CD4-positive, alpha-beta T cell treated with Interferon gamma for 1 hour (primary cell): ENCODE data around the gene HSPA2.
"Not testable (repeated sequence)": the region's sequence is repeated elsewhere in the genome, so short reads cannot be mapped to it uniquely, and the experiment has no call there.

Source experiments
- DNase-seq: peaks from one replicate; pipeline ENCODE4 v3.0.0-alpha.2; 2020

Gene HSPA2

DNA sequence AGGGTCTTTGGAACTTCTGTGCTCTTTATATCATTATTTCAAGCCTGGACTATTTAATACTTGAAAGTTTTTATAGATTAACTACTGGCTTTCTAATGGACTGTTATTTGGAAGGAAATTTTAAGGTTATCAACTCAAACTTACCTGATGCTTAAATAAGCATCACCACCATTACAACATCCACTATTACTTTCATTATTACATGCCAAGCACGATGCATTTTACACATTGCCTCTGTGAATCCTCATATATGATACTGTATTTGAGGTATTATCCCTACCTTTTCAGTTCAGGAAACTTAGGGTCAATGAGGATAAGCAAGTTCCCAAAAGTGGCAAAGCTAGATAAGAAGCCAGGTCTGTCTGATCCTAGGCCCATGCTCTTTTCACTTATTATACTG is 23.6 kb upstream of the HSPA2 start:
- DNase-seq, result no peak

DNA sequence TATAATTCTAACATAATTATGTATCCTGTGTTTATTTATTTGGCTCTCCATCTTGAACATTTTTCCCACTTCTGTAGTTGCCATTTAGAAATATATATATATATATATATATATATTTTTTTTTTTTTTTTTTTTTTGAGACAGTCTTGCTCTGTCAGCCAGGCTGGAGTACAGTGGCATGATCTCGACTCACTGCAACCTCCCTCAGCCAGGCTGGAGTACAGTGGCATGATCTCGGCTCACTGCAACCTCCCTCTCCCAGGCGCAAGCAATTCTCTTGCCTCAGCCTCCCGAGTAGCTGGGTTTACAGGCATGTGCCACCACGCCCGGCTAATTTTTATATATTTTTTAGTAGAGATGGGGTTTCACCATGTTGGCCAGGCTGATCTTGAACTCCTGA is 22.9 kb upstream of the HSPA2 start:
- not testable (repeated sequence) for DNase-seq

DNA sequence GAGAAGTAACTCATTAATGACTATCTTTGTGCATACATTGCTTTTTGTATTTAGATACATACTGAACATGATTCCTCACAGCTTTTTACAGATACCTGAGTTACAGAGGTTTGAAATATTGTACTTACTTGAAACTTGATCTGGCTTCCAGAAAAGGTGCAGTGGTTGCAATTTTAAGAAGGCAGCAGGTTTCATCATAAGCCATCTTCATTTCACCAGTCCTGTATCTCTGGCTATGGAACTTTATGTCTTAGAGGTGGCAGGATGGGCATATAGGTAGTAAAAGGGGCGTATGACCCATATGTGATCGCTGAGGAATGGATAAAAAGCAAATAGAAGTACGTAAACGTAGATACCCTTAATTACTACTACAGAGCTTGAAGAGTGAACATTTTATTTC is 22.3 kb upstream of the HSPA2 start:
- no peak for DNase-seq

DNA sequence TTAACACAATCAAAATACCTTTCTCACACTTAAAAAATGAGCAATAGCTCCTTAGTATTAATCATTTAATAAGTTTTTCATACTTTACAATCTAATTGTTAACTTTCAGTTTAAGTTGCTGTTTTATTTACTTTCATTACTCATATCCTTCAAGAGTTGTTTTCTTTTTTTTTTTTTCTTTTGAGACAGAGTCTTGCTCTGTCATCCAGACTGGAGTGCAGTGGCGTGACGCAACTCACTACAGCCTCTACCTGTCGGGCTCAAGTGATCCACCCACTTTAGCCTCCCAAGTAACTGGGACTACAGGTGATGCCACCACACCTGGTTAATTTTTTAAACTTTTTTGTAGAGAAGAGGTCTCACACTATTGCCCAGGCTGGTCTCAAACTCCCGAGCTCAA is 19.8 kb upstream of the HSPA2 start:
- DNase-seq, result no peak

DNA sequence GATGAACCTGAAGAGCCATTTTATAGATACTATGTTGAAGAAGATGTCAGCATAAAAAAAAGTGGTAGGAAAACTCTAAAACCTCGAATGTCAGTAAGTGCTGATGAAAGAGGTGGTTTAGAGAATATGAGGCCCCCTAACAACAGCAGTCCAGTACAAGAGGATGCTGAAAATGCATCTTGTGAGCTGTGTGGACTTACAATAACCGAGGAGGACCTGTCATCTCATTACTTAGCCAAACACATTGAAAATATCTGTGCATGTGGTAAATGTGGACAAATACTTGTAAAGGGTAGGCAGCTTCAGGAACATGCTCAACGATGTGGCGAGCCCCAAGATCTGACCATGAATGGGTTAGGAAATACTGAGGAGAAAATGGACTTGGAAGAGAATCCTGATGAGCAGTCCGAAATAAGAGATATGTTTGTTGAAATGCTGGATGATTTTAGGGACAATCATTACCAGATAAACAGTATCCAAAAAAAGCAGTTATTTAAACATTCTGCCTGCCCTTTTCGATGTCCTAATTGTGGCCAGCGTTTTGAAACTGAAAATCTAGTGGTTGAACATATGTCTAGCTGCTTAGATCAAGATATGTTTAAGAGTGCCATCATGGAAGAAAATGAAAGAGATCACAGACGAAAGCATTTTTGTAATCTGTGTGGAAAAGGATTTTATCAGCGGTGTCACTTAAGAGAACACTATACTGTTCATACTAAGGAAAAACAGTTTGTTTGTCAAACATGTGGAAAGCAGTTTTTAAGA is 17.8 kb upstream of the HSPA2 start:
- DNase-seq, result no peak

DNA sequence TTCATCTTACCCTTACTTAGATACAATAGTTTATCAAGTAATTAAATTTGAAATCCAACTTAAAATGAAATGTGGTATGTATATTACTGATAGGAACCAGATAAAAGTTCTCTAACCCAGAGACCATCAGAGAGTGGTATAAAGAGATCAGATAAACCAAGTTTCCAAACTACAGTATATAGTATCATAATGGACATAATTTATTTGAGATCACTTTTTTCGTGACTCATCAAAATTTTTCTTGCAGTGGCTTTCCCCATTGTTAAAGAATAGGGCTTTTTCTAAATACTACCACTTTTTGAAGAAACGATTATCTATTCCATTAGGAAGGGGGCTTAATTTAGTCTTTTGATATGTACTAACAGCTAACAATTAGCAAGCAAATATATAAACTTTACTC is 15.2 kb upstream of the HSPA2 start:
- no peak for DNase-seq

DNA sequence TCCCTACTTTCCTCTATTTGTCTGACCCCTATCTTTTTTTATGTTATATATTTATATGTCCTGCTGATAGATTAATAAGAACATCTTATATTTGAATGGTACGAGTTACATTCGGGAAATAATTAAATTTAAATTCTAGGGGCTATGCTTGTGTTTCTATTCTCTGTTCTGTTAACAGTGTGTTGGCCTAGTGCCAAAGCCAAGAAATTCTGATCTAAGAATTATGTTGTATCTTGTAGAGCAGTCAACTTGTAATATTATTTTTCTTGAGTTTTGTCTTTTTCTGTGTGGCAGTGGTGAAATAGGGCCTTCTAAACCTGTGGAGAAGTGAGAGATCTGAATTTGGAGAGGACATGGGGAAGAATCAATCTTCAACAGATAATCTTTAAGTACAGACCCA is 9.0 kb upstream of the HSPA2 start:
- no peak for DNase-seq

DNA sequence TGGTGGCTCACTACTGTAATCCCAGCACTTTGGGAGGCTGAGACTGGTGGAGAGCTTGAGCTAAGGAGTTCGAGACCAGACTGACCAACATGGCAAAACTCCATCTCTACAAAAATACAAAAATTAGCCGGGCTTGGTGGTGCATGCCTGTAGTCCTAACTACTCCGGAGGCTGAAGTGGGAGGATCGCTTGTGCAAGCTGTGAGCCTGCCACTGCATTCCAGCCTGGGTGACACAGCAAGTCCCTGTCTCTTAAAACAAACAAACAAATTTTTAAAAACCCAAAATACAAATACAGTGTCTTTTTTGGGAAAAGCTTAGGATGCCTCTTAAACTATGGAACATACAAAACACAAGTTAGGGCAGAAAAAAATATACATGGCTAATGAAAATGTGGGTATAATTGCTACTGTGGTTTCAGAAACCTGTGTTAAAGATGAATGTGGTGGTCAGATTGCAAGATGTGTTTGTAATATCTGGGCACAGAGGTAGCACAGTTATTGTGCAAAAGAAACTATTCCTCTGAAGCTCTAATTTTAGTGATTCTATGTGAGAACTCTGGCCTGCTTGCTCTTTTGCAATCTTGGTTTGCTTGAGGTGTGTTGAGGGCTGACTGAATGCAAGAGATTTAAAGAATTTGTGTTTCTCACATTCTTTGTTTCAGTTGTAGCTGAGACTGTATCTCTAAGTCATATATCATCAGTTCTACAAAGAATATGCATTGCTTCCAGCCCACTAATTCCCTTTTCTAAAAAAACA is 3.9 kb upstream of the HSPA2 start:
- no peak for DNase-seq

DNA sequence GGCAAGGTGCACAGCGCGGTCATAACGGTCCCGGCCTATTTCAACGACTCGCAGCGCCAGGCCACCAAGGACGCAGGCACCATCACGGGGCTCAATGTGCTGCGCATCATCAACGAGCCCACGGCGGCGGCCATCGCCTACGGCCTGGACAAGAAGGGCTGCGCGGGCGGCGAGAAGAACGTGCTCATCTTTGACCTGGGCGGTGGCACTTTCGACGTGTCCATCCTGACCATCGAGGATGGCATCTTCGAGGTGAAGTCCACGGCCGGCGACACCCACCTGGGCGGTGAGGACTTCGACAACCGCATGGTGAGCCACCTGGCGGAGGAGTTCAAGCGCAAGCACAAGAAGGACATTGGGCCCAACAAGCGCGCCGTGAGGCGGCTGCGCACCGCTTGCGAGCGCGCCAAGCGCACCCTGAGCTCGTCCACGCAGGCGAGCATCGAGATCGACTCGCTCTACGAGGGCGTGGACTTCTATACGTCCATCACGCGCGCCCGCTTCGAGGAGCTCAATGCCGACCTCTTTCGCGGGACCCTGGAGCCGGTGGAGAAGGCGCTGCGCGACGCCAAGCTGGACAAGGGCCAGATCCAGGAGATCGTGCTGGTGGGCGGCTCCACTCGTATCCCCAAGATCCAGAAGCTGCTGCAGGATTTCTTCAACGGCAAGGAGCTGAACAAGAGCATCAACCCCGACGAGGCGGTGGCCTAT is 875 bp downstream of the HSPA2 start:
- no peak for DNase-seq

DNA sequence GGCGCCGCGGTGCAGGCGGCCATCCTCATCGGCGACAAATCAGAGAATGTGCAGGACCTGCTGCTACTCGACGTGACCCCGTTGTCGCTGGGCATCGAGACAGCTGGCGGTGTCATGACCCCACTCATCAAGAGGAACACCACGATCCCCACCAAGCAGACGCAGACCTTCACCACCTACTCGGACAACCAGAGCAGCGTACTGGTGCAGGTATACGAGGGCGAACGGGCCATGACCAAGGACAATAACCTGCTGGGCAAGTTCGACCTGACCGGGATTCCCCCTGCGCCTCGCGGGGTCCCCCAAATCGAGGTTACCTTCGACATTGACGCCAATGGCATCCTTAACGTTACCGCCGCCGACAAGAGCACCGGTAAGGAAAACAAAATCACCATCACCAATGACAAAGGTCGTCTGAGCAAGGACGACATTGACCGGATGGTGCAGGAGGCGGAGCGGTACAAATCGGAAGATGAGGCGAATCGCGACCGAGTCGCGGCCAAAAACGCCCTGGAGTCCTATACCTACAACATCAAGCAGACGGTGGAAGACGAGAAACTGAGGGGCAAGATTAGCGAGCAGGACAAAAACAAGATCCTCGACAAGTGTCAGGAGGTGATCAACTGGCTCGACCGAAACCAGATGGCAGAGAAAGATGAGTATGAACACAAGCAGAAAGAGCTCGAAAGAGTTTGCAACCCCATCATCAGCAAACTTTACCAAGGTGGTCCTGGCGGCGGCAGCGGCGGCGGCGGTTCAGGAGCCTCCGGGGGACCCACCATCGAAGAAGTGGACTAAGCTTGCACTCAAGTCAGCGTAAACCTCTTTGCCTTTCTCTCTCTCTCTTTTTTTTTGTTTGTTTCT is 1.7 kb downstream of the HSPA2 start:
- DNase-seq, result no peak

DNA sequence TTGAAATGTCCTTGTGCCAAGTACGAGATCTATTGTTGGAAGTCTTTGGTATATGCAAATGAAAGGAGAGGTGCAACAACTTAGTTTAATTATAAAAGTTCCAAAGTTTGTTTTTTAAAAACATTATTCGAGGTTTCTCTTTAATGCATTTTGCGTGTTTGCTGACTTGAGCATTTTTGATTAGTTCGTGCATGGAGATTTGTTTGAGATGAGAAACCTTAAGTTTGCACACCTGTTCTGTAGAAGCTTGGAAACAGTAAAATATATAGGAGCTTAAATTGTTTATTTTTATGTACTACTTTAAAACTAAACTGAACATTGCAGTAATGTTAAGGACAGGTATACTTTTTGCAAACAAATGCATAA is 2.3 kb downstream of the HSPA2 start:
- no peak for DNase-seq

DNA sequence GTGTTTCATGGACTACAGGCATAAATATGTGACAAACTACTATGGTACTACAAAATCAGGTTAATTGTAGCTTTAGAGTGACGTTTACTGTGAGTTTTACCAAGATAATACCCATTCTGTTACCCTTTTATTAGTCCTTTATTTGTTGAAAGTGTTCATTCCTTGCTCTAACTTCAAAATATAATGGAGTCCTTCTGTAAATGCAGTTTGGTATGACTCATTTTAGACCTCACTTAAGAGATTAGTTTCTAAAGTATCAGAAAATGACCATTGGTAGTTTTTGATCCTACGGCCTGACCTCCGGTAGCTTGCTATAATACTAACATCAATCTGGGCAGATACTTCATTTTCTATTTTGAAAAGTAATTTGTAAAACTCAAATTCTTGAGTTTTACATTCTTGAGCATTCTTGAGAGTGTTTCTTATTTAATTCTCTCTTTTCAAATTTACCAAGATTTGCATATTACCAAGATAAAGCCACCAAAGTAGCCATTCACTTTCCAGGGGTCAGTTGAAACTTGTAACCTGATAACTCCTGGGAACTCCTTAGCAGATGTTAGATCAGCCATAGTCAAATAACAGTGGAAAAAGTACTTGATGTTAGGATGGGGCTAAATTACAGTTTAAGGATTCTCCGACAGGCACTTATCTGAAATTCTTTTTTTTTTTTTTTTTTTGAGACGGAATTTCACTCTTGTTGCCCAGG is 4.2 kb downstream of the HSPA2 start:
- no peak for DNase-seq

DNA sequence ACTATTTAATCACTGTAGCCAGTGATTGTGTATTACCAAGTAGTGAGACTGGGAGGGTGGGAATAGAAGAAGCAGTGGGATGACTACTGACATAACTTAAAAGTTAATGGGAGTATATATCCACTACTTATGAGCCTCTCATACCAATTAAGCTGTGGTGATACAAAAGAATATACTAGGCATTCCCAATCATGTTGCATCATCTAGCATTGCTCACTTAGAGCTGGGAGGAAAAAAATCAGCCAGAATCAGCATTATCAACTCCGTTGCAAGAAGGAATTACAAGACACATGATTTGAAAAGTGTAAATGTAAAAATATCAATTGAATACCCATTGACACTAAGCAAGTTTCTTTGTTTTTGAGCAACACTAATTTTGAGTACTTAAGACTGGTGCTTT is 8.5 kb downstream of the HSPA2 start:
- no peak for DNase-seq

DNA sequence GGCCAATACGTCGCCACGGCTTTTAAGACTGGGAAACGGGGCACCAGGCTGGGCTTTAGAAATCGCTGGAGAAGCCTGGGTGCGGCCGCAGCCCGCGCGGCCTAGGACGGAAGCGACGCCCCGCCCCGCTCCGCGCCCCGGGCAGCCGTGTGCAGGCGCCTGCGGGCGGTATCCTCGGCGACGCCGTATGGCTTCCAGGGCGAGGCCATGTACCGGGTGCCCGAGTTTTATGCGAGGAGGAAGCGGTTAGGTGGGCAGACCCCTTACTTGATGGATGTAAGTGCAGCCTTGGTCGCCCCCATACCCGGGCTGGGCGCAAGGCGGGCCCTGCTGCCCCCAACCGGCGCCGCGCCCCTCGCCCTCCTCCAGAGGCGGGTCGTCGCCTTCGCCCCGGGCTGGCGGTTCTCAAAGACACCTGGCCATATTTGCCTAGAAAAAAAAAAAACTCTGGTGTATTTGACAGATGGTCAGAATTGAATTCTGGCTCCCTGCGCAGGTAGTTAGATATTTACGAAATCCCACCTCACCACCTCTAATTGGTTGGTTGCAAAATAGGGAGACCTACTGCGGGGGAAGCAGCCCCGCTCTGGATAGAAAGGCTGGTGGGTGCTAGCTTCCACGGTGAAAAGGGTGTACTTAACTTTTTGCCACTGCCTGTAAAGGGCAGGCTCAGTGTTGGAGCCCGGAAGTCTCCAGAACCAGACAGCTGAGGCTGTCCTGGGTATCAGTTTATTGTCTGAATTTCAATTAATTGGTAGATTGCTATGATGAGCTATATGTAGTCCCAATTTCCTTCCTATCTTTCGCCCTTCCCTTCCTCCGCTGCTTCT is 9.5 kb downstream of the HSPA2 start, which contains the start of gene PPP1R36:
Gene PPP1R36, plus strand, starts transcription at position 171 of the 830 bp plus-strand sequence. Its CDS starts 37 bp downstream, at position 208.
- no peak for DNase-seq

DNA sequence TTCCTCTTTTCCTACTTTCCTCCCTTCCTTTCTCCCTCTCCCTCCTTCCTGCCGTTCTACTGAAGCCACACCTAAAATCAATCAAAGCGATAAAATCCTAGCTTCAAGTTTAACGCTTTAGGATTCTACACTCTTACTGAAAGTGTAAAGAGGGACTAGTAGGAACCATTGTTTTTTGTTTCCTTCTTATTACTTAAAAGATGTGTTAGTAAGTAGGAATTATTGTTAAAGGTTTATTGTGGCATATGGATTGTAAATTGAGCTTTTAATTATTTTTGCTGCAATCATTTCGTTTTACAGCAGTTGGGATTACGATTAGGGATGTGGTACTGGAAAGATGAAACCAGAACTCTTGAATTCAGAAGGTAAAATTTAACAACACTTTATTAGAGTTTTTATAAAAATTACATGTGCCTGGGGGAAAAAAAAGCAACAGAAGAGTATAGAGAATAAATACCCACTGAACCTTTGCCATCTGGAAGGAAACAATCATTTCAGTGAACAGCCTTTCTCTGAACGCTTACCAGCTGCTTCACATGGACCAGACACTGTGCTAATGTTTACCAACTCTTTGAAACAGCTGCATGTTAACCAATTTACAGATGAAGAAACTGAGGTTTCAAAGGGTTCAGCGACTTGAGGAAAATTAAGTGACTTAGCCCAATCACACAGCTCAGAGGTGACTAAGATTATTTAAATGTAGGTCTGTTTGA is 10.2 kb downstream of the HSPA2 start:
- DNase-seq, result no peak

DNA sequence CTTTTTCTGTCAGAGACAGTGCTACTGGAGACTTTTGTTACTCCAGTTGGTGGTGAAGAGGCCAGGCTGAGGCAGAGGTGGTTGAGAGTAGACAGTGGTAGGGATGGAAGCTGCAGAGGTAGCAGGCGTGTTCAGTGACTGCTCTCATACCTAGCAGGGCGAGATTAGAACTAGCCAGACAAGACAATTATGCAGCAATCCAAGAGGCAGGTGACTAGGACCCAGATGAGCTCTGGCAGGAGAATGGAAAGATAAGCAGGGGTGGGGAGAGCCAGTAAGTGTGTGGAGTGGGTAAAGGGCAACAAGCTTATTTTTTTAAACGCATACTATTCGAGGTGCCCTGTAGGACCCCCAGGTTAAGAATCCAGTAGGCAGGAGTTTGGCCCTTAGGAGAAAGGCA is 14.0 kb downstream of the HSPA2 start:
- no peak for DNase-seq

DNA sequence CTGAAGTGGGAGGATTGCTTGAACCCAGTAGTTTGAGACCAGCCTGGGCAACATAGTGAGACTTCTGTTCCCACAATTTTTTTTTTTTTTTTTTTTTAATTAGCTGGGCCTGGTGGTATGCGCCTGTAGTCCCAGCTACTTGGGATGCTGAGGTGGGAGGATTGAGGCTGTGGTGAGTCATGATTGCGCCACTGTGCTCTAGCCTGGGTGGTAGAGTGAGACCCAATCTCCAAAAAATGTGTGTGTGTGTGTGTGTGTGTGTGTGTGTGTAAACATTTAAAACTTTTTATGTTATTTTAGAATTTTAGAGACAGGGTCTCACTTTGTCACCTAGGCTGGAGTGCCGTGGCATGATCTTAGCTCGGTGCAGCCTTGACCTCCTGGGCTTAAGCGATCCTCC is 16.0 kb downstream of the HSPA2 start:
- DNase-seq, result no peak

DNA sequence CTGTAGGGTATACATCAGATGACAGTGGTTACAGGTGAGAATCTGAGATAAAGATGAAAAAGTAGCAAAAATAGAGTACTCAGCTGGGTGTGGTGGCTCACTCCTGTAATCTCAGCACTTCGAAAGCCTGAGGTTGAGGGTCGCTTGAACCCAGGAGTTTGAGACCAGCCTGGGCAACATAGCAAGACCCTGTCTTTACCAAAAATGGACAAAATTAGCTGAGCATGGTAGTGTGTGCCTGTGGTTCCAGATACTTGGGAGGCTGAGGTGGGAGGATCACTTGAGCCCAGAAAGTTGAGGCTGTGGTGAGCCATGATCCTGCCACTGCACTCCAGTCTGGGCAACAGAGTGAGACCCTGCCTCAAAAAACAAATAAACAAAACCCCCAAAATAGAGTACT is 17.7 kb downstream of the HSPA2 start:
- DNase-seq, result not testable (repeated sequence)

DNA sequence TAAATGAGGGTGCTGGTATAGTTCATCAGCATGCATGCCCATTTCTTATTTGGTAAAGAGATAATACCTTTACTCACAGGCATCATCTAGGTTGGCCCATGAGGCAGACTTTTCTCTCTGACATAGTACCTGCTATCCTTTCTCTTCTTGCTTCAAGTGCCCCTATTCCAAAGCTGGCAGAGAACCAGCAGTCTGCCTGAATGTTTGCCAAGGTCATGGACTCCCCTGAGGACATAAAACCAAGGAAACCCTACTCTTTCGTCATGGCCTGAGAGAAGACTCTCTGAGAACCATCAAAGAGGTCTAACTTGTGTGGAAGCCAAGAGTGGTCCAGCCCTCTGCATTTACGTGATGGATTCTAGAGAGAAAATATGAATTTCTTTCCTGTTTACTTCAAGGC is 21.1 kb downstream of the HSPA2 start:
- DNase-seq, result no peak

DNA sequence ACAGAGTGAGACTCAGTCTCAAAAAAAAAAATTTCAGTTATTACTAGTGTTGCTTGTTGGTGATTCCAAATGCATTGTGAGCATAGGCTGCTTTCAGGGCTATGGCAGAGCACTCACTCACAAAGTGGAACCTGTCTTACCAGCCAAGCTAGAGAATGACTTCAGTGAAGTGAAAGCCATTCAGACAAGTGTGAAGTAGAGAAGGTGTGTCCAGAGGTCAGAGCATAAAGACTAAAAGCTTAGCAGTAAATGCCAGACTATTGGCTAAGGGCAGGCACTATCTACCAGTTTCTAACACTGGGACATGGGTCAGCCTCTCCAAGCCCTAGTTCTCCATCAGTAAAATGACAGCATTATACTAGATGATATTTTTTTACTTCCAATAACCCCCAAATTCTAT is 21.9 kb downstream of the HSPA2 start:
- no peak for DNase-seq

DNA sequence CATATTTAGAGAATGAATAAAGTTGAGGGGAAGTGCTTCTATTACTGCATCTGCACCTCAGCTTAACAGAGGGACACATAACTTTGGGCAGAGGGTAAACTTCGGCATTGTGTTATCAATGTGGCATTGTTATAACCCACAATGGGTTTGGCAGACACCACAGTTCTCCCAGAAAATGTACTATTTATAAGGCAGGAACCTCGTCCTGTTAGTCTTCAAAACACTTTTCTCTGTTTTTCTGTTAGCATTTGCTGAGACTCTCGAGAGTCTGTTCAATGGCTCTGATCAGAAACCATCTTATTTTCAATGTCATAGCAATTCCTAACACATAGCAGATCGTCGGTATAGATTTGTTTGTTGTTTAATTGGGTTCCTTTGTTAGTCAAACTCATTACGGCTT is 23.2 kb downstream of the HSPA2 start:
- no peak for DNase-seq
